SH-SY5Y (cell line): ENCODE data around the gene PCSK5.

Experiments
- GATA2 ChIP-seq: IDR thresholded peaks from 2 replicates; pipeline ENCODE4 v1.6.1; 2011; ENCODE audit warnings: mild to moderate bottlenecking, low read depth, low read length
- GATA3 ChIP-seq: IDR thresholded peaks from 2 replicates; pipeline ENCODE4 v1.6.1; 2011; ENCODE audit warnings: low read depth, mild to moderate bottlenecking, low read length, moderate library complexity

Gene PCSK5

DNA sequence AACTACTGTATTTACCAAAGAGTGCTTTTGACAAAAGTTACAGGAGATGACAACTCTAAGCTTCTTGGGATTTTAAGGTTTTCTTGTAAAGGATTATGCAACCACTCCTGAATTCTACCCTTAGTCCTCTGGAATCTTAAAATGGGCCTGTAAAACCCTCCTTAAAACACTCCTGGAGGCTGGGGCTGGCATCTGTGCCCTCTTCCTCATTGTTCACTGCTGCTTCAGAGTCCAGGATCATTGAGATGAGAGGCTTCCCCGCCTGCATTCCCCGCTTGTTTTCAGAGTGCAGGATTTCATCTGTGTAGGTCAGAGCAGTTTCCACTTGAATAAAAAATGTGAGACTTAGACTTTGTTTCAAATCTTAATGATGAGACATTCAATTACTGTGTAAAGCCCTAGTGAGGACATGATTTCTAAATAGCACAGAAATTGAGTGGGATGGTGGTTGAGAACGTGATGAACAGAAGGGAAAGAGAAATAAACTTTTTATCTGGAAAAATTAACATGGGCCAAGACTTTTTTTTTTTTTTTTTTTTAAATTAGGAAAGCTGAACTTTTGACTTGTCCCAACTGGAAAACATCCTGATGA, 40.4 kb downstream of the PCSK5 start:
- TF ChIP-seq GATA3: no peak
- no peak for TF ChIP-seq GATA2

DNA sequence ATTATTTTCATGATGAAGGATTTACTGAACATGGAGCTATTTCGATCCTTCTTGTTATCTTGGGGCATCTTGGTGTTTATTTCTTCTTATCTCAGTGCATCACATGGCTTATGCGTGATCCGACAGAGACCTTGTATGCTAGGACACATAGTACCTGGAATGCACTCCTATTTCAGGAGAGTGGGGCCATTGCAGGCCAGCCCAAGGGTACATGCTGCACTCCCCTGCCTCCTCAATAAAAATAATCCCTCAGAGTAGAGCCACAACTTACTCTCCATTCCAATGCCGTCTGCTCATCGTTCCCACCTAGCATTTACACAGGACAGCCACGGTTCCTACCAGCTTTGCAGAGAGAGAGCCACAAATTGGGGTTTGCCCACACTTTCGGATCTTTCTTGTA, 43.5 kb downstream of the PCSK5 start:
- TF ChIP-seq GATA3 (no peak), GATA2 (no peak)

DNA sequence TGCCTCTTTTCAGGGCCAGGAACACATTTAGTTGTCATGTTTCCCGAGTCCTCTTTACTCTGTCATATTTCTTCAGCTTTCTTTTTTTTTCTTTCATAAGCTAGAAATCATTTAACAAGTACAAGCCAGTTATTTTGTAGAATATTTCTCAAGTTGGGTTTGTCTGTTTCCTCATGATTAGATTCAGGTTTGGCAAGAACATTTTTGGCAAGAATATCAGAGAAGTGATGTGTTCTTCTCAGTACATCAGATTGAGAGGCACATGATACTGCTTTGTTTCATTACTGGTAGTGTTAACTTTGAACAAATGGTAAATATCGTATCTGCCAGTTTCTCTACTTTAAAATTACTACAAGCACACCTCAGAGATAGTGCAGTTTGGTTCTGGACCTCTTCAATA, 45.1 kb downstream of the PCSK5 start:
- TF ChIP-seq GATA2: no peak
- no peak for TF ChIP-seq GATA3

DNA sequence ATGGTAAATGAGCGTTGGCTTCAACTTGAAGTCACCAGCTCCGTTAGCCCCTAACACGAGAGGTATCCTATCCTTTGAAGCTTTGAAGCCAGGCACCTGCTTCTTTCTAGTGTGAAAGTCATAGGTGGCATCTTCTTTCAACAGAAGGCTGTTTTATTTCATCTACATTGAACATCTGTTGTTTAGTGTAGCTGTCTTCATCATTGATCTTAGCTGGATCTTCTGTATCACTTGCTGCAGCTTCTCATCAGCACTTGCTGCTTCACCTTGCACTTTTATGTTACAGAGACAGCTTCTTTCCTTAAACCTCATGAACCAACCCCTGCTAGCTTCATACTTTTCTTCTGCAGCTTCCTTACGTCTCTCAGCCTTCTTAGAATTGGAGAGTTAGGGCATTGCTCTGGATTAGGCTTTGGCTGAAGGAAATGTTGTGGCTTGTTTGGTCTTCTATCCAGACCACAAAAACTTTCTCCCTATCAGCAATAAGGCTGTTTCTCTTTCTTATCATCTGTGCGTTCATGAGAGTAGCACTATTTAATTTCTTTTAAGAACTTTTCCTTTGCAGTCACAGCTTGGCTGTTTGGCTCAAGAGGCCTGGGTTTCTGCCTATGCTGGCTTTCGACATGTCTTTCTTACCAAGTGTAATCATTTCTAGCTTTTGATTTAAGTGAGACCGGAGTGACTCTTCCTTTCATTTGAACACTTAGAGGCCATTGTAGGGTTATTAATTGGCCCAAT, 47.2 kb downstream of the PCSK5 start:
- TF ChIP-seq GATA2 (no peak), GATA3 (no peak)

DNA sequence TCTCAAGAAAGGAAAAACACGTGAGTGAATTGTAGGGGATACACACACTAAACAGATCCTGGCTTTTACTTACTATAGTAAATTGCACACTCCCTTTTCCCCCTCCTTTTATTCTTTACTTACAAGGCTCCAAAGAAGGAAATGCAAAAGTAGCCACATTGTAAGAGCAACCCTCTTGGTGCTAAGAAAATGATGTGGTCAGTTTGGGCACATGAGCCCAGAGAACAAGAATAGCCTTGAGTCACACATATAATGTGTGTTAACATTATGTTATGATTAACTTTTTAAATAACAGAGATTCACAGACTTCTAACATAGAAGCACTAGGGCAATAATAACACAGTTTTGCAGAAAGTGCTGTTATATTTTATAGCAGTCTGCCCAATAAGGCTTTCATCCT, 48.5 kb downstream of the PCSK5 start:
- TF ChIP-seq GATA3 (no peak), GATA2 (no peak)

DNA sequence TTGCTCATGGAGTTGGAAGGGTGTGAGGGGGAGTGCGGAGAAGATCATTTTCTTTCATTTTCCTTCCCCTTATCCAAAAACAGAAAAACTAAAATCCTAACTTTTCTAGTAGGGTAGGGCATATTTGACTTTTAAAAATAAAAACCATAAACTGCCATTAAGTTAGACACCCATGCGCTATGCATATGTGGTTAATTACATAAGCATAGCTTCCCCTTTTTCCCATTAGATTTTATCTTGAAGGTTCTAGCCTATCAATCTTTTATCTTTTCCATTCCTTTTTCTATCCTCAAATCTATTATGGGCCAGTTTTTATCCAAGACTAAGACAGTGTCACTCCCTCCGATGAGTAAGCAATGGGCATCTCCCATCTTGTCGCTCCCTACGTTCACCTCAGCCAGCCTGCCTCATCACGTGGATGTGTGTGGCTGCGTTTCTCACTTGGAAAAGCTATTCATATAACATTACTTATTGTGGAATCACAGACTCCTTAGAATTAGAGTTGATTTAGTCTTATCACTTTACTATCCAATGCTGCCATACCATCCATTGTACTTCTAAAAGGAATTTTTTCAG, 49.2 kb downstream of the PCSK5 start:
- TF ChIP-seq GATA2 (no peak), GATA3 (no peak)

DNA sequence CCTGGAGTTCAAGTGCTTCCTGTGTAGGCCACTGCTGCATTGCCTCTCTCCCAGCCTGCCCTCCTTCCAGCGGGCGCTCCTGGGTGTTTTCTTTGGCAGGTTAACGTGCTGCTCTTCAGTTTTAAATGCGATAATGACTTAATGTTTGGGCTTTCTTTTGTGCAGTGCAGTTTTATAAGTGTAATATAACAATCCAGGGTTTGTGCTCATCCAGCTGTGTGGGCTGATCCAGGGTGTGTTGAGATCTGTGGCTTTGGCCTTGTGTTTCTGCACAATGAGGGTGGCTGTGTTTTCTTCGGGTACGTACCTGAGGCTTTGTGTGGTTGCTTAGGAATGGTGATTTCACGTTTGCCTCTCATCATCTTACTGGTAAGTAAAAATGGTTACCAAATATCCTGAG, 50.6 kb downstream of the PCSK5 start:
- no peak for TF ChIP-seq GATA2
- TF ChIP-seq GATA3: no peak

DNA sequence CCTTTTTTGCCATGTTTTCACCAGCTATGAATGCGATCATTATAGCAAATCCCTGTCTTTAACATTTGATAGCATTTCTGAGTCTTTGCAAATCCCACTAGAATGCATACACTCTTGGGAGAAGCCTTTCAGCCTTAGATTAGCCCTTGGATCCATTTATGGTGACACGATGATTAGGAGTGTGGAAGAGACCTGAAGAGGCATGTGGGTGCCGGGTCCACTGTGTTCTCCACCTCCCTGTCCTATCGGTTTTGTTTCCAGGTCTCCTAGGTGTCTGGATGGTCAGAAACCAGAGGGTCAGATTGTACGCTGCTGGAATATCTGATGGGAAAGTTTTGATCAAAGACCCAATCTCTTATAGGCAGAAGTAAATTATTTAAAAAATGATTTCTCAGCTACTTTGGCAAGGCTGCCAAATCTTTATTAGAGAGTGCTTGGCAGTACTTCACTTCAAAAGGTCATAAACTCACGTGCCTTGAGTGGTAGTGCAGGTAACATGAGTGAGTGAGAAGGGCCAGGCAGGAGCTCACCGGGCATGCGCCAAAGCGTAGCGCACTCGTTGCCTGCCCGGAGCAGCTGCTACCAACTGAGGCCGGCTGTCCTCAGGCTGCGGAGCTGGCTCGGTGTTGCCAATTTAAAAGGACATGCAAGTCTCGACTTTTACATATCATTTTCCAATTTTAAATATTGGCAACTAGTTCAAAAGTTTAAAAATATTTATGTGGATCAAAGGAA, 51.3 kb downstream of the PCSK5 start:
- TF ChIP-seq GATA3 (no peak), GATA2 (no peak)

DNA sequence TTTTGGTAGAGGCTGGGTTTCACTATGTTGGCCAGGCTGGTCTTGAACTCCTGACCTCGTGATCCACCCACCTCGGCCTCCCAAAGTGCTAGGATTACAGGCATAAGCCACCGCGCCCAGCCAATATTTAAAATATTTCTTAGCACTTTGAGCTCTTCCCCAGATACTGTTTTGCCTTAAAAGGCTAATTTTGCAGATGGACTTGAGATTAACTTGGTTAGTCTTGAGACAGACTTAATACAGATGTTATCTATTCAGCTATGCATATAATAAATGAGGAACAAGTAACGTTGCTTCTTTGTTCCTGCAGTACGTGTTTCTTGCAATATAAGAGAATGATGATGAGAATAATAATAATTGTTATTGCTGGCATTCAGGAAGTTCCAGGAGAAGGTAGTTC, 56.3 kb downstream of the PCSK5 start:
- TF ChIP-seq GATA3: no peak
- TF ChIP-seq GATA2: no peak

DNA sequence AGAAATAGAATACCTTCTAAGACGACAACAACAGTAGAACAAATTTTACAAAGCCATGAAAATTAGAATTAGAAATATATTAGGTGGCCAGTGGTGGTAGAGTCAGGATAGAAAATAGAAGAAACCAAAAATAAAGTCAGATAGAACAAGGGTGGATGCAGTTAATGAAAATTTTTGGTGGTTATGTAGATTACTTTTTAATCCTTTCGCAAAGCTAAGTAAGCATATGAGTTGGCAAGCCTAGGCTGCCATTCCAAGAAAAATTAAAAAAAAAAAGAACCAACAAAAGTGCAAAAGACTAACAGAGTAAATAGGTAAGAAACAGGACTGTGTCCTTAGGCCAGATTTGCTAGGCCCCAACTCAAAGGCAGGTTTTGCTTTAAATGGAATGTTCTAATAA, 56.8 kb downstream of the PCSK5 start:
- TF ChIP-seq GATA2 (no peak), GATA3 (no peak)

DNA sequence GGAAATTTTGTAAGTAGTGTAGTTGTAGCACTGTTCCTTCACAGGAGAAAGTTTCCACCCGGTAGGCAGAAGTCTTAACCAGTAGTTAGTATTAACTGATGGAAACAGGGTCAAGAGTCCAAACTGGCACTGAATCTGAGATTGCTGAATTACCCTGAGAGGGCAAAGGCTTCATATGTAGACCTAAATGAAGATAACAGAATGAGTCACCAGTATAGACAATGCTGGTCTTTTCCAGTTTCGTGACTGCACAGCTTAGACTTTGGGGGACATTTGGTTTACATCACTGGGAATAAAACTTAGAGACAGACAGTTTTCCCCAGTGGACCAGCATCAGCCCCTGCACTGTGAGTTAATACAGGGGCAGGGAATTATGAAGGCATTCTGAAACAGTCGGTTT, 60.5 kb downstream of the PCSK5 start:
- TF ChIP-seq GATA3: no peak
- TF ChIP-seq GATA2: no peak

DNA sequence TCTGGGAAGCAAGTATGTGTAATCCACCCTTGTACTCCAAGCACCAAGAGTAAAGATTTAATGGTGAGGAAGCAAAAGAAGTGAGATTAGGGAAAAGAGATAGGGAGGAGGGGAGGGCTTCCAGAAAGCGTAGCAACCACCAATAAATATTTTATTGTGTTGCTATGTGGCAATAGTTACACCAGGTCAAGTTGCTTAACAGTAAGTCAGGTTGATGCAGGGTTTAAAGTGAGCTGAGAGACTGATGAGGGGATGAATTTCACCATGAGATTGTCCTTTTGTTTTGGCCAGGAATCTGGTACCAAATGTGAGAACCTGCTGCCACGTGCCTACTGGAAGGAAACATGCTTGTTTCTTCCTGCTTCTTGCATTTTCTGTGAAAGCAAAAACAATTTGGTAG, 62.7 kb downstream of the PCSK5 start:
- TF ChIP-seq GATA3 (no peak), GATA2 (no peak)

DNA sequence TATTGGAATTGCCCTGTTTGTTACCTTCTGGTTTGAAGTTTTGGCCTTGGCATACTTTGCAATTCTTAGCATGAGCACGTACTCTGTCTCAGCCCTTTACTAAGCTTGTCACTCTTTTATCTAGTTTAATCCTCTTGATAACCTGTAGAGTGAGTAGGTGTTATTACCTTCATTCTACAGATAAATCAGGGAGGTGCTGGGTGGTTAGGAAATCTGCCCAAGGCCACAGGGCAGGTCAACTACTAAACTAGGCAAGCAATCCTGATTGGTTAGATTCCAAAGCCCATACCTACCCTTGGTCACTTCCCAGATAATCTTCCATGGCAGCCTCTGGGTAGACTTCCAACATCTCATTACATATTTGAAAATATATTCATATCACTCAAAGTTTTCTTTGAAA, 65.7 kb downstream of the PCSK5 start:
- TF ChIP-seq GATA3 (no peak), GATA2 (no peak)

DNA sequence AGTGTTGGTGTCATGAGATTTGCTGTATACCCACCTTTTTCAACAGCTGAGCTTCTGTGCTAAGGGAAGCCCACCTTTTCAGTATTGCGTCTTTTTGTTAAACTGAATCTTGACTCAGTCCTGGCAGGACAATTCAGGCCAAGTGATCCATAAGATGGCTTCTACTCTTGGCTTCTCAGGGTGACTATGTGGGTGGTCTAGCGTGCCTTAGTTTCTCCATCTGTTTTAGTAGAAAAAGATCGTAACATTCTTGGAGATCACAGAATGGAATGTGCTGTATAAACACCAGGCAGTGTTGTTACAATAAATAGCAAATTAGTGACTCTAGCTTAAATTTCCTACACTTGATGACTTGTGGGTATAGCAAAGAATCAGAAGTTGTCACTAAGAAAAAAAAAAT, 66.6 kb downstream of the PCSK5 start:
- TF ChIP-seq GATA2 (no peak), GATA3 (no peak)

DNA sequence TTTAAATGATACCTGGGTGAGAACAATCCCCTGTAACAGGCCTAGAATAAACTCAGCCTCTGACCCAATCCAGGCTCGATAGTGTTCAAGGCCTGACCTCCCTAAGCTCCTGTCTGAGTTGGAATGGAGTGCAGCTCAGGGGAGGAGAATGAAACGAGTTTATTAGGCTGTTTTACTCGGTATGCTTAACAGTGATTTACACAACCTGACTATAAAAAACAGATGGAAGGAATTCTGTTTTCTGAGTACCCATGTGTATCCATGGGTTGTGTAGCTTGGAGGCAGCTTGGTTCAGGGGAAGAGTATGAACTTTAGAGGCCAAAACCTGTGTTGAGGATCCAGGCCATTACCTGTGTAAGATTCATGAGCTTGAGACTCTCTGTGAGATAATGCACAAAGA, 67.8 kb downstream of the PCSK5 start:
- no peak for TF ChIP-seq GATA2
- TF ChIP-seq GATA3: no peak

DNA sequence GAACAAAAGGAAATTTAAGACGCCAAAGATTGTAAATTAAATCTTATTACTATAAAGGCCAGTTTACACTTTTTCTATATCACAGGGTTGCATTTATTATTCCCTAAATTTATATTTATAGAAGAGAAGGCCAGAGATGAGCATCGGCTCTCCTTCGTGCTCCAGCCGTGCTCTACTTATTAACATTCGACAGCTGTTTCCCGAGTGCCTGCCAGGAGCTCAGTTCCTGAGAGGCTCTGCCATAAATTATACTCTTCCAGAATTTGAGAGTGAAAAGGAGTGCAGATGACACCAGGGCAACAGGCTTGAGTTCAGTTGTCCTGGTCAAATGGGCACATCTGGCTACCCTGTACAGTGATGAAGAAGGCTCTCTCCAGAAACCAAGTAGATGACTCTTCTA, 70.1 kb downstream of the PCSK5 start:
- no peak for TF ChIP-seq GATA2
- no peak for TF ChIP-seq GATA3
